ENCODE results near the gene ATG16L2.

GRCh38 chr11:72856065-72856464 lies 41.9 kb downstream of the ATG16L2 start:
- TF ChIP-seq, protein P1, sequence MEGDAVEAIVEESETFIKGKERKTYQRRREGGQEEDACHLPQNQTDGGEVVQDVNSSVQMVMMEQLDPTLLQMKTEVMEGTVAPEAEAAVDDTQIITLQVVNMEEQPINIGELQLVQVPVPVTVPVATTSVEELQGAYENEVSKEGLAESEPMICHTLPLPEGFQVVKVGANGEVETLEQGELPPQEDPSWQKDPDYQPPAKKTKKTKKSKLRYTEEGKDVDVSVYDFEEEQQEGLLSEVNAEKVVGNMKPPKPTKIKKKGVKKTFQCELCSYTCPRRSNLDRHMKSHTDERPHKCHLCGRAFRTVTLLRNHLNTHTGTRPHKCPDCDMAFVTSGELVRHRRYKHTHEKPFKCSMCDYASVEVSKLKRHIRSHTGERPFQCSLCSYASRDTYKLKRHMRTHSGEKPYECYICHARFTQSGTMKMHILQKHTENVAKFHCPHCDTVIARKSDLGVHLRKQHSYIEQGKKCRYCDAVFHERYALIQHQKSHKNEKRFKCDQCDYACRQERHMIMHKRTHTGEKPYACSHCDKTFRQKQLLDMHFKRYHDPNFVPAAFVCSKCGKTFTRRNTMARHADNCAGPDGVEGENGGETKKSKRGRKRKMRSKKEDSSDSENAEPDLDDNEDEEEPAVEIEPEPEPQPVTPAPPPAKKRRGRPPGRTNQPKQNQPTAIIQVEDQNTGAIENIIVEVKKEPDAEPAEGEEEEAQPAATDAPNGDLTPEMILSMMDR (IDR thresholded peaks at IDR 0.05 in 4 of 5, conservative IDR thresholded peaks at IDR 0.05 in 1 of 5): no peak
- no peak for TF ChIP-seq POLR2A (IDR thresholded peaks at IDR 0.05)
